ENCODE data around the gene ADCY5. TPM values are rescaled to one million over a fixed set of nuclear protein-coding genes. Genes with fewer than 3 reads are reported as not detected.

ADCY5 gene
- total RNA-seq, 1 experiment from 2014 or later = 0.49 TPM

GRCh38 chr3:123376451-123377242, 72.2 kb downstream of the ADCY5 start:
- H3K9ac ChIP-seq (ENCODE audit: low read length) = no peak overlapping the region
- H3K9me3 ChIP-seq (ENCODE audit: control insufficient read depth in 1 of 2, insufficient read depth in 1 of 2, low read depth in 1 of 2, low read length in 2 of 2) = no peaks in the 10 kb centered on the region
- no peak overlapping the region for H2AFZ ChIP-seq (ENCODE audit: low read depth, low read length, poor library complexity, severe bottlenecking)
- no peaks in the 10 kb centered on the region for H3K79me2 ChIP-seq (ENCODE audit: insufficient read depth, low read length)
- H3K9me2 ChIP-seq (ENCODE audit: insufficient read depth) = no peaks in the 10 kb centered on the region
- H3K4me1 ChIP-seq (ENCODE audit: control insufficient read depth in 1 of 2, insufficient read depth in 2 of 2, low read length in 2 of 2) = no peaks in the 10 kb centered on the region
- no peaks in the 10 kb centered on the region for H3K36me3 ChIP-seq (ENCODE audit: control insufficient read depth in 1 of 2, insufficient read depth in 2 of 2, low read length in 2 of 2)
- H3K4me3 ChIP-seq (replicated peaks in 1 of 2; ENCODE audit: low read depth in 1 of 2, low read length in 2 of 2) = no peak overlapping the region
- TF ChIP-seq CTCF (IDR thresholded peaks at IDR 0.05 in 2 of 3, conservative IDR thresholded peaks at IDR 0.05 in 1 of 3; ENCODE audit: borderline replicate concordance in 1 of 3, insufficient read depth in 1 of 3, low read depth in 2 of 3, low read length in 2 of 3) (no peak), FOSL1 (IDR thresholded peaks at IDR 0.05; ENCODE audit: low read depth) (no peak), CEBPB (IDR thresholded peaks at IDR 0.05; ENCODE audit: low read depth) (no peak), POLR2AphosphoS5 (IDR thresholded peaks at IDR 0.05; ENCODE audit: low read depth, low read length) (no peak), YY1 (IDR thresholded peaks at IDR 0.05; ENCODE audit: extremely low read depth, insufficient replicate concordance, low read depth, low read length) (no peak), RAD21 (IDR thresholded peaks at IDR 0.05; ENCODE audit: low read depth) (no peak), ZNF274 (IDR thresholded peaks at IDR 0.05; ENCODE audit: low read depth, low read length) (no peak), CBX3 (IDR thresholded peaks at IDR 0.05; ENCODE audit: low read depth) (no peak), JUND (IDR thresholded peaks at IDR 0.05) (no peak), EZH2 (IDR thresholded peaks at IDR 0.05) (no peak), MAX (IDR thresholded peaks at IDR 0.05) (no peak), TCF7L2 (IDR thresholded peaks at IDR 0.05; ENCODE audit: borderline replicate concordance, extremely low read depth, insufficient read depth, insufficient read length) (no peak), SIN3A (IDR thresholded peaks at IDR 0.05; ENCODE audit: low read depth) (no peak), EGR1 (IDR thresholded peaks at IDR 0.05; ENCODE audit: low read depth) (no peak), EZH2phosphoT487 (IDR thresholded peaks at IDR 0.05; ENCODE audit: borderline replicate concordance) (no peak), ELF1 (IDR thresholded peaks at IDR 0.05; ENCODE audit: borderline replicate concordance, low read depth) (no peak), REST (IDR thresholded peaks at IDR 0.05; ENCODE audit: low read depth) (no peak), ZBTB33 (IDR thresholded peaks at IDR 0.05; ENCODE audit: extremely low read depth, insufficient replicate concordance, low read length) (no peak), SP1 (IDR thresholded peaks at IDR 0.05; ENCODE audit: low read depth) (no peak), SRF (IDR thresholded peaks at IDR 0.05; ENCODE audit: low read depth) (no peak)
- no peaks in the 10 kb centered on the region; the same call in 1 of the 2 replicates for H3K27me3 ChIP-seq (ENCODE audit: insufficient read depth, low read length)
- intact Hi-C loops (cut with micrococcal nuclease) = no loop called here
- RAD21 ChIA-PET (ENCODE audit: low non-redundant PET in 1 of 2, low total read pairs in 2 of 2, uncharacterized antibody in 2 of 2, unreplicated experiment in 2 of 2) = no interaction called here
- no peaks in the 10 kb centered on the region for H4K20me1 ChIP-seq (ENCODE audit: insufficient read depth)
- ATAC-seq (no peak), DNase-seq (ENCODE audit: low read depth, low spot score) (no peak)
- BruUV-seq (replicated peaks) = no TSS peak
- no peak overlapping the region for H3K27ac ChIP-seq (ENCODE audit: low read depth, low read length)
- no peak overlapping the region for H3K4me2 ChIP-seq (ENCODE audit: low read length)
- CTCF ChIA-PET = interaction anchor here (1.4 kb wide), 1 partner anchor 11 kb away, joined by 11 read pairs; no protein-coding TSS in a partner anchor
- POLR2A ChIA-PET = no interaction called here
